ENCODE measurements around the gene STK16.

STK16 gene

DNA sequence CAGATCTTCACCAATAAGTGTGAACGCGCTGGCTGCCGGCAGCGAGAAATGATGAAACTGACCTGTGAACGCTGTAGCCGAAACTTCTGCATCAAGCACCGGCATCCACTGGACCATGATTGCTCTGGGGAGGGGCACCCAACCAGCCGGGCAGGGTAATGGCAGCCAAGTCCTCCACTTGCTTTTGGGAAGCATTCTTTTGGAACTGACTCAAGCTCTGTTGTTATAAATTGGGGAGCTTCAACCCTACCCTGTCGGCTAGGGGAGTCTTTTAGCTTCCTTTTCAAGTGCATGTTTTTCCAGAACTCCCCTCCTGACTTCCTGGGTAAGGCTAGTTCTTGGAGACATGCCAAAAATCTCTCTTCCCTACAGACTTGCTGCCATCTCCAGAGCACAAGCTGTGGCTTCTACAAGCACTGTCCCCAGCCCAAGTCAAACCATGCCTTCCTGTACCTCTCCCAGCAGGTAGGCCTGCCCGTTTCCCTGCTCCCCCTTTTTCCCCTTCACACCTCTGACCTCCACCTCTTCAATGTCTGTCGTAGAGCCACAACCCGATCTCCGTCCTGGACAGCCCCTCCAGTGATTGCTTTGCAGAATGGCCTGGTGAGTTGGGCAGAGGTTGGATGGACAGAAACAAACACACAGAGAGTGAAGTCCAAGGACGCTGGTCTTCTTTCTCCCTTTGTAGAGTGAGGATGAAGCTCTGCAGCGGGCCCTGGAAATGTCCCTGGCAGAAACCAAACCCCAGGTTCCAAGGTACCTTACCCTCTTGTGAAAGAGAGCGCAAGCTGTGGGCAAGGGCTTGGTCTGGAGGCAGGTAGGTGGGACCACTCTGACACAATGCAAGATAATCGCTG, 37.2 kb upstream of the STK16 start:
- H3K4me3 ChIP-seq (ENCODE audit: low read depth, low read length): no peak overlapping the region; the same call in 1 of the 2 replicates
- TF ChIP-seq, protein P1, sequence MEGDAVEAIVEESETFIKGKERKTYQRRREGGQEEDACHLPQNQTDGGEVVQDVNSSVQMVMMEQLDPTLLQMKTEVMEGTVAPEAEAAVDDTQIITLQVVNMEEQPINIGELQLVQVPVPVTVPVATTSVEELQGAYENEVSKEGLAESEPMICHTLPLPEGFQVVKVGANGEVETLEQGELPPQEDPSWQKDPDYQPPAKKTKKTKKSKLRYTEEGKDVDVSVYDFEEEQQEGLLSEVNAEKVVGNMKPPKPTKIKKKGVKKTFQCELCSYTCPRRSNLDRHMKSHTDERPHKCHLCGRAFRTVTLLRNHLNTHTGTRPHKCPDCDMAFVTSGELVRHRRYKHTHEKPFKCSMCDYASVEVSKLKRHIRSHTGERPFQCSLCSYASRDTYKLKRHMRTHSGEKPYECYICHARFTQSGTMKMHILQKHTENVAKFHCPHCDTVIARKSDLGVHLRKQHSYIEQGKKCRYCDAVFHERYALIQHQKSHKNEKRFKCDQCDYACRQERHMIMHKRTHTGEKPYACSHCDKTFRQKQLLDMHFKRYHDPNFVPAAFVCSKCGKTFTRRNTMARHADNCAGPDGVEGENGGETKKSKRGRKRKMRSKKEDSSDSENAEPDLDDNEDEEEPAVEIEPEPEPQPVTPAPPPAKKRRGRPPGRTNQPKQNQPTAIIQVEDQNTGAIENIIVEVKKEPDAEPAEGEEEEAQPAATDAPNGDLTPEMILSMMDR (IDR thresholded peaks at IDR 0.05; ENCODE audit: insufficient read depth, low read length, missing control alignments): no peak
- POLR2A ChIA-PET: interaction anchor here (2.9 kb wide), 1 partner anchor 10 kb away, joined by 27 read pairs; the partner anchor contains the start of gene ABCB6
- no peak for DNase-seq (ENCODE audit: low read depth, low spot score)
- CTCF ChIA-PET: interaction anchor here (0.9 to 4.2 kb wide), 7 partner anchors 8 to 87 kb away, joined by 3 to 26 read pairs (median 6); partner anchors contain the start of genes ABCB6 and CNPPD1

DNA sequence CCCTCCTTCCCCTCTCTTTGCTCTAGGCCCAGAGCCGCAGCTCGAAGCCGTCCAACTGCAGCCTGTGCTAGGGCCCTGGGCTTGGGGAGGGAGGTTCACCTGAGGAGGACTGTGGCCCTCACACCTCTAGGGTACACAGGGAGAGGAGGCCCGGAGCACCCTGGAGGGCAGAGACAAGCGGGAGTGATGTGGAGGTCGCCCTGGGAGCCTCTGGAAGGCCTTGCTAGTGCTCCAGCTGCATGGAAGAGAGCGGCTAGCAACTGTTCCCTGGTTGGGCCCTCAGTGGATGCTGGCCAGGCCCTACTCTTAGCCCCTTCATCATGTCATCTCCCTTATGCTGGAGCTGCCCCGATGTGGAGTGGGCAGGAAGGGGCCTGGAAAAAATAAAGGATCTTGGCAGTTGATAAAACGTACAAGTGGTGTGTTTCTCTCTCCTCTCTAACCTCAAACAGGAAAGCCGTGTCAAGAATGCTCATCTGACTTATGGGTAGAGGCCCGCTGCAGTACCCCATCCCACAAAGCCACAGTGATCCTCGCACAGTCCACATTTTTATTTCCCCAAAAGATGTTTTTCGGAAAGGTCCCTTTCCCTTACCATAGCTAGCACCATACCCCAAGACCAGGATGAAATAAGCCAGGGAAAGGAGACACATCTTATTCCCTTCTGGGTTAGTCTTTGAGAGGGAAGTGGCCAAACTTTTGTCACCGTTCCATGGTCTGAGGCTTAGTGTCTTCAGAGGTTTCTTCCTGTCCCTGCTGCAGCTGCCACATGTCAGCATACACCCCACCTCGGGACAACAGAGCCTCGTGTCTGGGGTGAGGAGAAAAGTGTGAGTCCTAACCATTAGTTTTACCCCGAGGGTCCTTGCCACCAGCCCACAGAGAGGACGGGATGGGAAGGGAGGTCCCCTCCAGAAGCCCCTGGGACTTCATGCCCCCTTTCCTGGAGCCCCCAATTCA, 35.8 kb upstream of the STK16 start:
- ChIA-PET CTCF (interaction anchor here (0.9 to 4.2 kb wide), 4 partner anchors 9 to 50 kb away, joined by 3 to 26 read pairs (median 6); partner anchors contain the start of genes ABCB6 and SLC23A3), POLR2A (no interaction called here)
- TF ChIP-seq, protein P1 (IDR thresholded peaks at IDR 0.05; ENCODE audit: insufficient read depth, low read length, missing control alignments): no peak
- no peak for DNase-seq (ENCODE audit: low read depth, low spot score)
- H3K4me3 ChIP-seq (ENCODE audit: low read depth, low read length): no peak overlapping the region

DNA sequence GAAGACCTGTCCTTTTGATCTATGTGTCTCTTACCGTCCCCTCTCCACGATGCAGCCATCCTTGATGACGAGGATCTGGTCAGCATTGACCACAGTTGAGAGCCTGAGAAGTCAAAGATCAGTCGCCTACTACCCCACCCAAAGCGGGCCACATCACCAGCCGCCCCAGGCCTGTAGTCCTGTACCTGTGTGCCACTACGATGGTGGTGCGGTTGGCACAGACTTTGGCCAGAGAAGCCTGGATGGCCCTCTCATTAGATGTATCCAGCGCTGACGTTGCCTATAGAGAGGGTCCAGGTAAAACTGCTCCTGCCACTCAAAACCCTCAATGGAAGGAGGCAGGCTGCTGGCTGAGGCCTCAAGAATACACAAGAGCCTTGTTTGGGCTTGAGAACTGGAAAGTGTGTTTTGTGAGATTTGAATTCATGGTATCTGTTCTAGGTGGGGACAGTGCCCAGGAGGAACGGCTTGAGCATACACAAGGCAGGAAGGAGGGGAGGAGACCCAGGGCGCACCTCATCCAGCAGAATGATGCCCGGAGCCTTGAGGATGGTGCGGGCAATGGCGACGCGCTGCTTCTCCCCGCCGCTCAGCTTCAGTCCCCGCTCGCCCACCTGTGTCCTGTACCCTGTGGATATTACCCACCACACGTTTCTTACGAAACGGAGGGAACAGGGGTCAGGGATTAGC, 34.9 kb upstream of the STK16 start:
- ChIA-PET CTCF (interaction anchor here (1.0 to 4.2 kb wide), 5 partner anchors 8 to 83 kb away, joined by 3 to 26 read pairs (median 9); partner anchors contain the start of genes ABCB6 and SLC23A3), POLR2A (no interaction called here)
- no peak overlapping the region for H3K4me3 ChIP-seq (ENCODE audit: low read depth, low read length)
- TF ChIP-seq, protein P1 (IDR thresholded peaks at IDR 0.05; ENCODE audit: insufficient read depth, low read length, missing control alignments): no peak
- no peak for DNase-seq (ENCODE audit: low read depth, low spot score)

DNA sequence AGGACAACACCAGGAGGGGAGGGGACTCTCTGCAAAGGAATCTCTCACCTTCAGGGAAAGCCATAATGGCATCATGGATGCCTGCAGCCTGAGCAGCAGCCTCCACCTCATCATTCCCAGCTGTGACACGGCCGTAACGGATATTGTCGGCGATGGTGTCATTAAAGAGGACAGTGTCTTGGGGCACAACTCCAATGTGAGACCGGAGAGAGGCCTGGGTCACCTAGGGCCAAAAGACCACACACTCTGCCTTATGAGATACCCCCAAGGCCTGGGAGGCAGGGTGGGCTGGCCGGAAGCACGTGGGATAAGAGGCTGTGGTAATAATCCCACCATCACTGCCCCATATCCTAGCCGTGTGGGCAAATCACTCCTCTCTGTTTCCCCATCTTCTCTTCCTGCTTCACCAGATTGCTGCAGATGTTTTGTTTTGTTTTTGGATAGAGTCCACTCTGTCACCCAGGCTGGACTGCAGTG, 34.4 kb upstream of the STK16 start:
- no peak for DNase-seq (ENCODE audit: low read depth, low spot score)
- H3K4me3 ChIP-seq (ENCODE audit: low read depth, low read length): no peak overlapping the region
- TF ChIP-seq, protein P1 (IDR thresholded peaks at IDR 0.05; ENCODE audit: insufficient read depth, low read length, missing control alignments): no peak
- ChIA-PET POLR2A (no interaction called here), CTCF (interaction anchor here (0.7 to 3.2 kb wide), 7 partner anchors 9 to 428 kb away, joined by 3 to 17 read pairs (median 5); partner anchors contain the start of gene SLC23A3)

DNA sequence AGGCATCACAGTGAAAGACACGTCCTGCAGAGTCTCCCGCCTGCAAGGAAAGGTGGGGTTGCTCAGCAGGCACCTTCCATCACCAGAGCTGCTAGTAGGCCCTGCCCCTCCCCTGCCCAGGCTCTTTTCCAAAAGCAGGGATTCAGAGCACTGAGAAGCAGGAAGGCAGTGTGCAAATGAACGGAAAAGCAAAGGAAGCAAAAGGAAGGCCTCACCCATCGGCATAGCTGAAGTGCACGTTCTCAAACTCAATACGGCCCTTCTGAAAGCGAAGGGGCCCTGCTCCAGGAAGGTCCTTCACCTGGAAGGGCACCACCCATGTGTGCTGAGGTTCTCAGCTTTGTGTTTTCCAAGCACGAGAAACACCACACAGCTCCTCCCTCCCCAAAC, 32.3 kb upstream of the STK16 start:
- POLR2A ChIA-PET: no interaction called here
- DNase-seq (ENCODE audit: low read depth, low spot score): no peak
- TF ChIP-seq, protein P1 (IDR thresholded peaks at IDR 0.05; ENCODE audit: insufficient read depth, low read length, missing control alignments): no peak
- CTCF ChIA-PET: interaction anchor here (0.8 to 3.2 kb wide), 5 partner anchors 9 to 82 kb away, joined by 3 to 17 read pairs (median 4); partner anchors contain the start of gene SLC23A3
- no peak overlapping the region for H3K4me3 ChIP-seq (ENCODE audit: low read depth, low read length)
